GM13976 (cell line): ENCODE results near the gene WSCD2.

Source experiments
- DNase-seq: peaks from one replicate; pipeline ENCODE4 v3.0.0; 2012; ENCODE audit warnings: low spot score
- CTCF ChIP-seq: IDR thresholded peaks from 2 replicates; pipeline ENCODE4 v1.5.1; 2012; ENCODE audit warnings: borderline replicate concordance, mild to moderate bottlenecking; ENCODE audit not compliant: insufficient read depth; ENCODE audit errors: extremely low read depth, missing control alignments, control extremely low read depth
- in situ Hi-C: fragments of 300-500 bp; cut with MboI; formaldehyde crosslinking; loops from one replicate; pipeline ENCODE4 v1.12.0; 2022; ENCODE audit warnings: low sequenced_read_pairs, mixed read lengths, inconsistent platforms; ENCODE audit not compliant: unreplicated experiment

WSCD2 gene

GRCh38 chr12:108269224-108269623 lies 140.1 kb downstream of the WSCD2 start:
- DNase-seq, result no peak
- TF ChIP-seq CTCF, result no peak
- in situ Hi-C loops, result no loop called here

GRCh38 chr12:108270035-108270848 lies 141.2 kb downstream of the WSCD2 start:
- in situ Hi-C loops, result no loop called here
- TF ChIP-seq CTCF, result no peak

GRCh38 chr12:108270849-108271143 lies 141.7 kb downstream of the WSCD2 start:
- in situ Hi-C loops, result no loop called here
- no peak for TF ChIP-seq CTCF
- no peak for DNase-seq

More at GRCh38 chr12:108270035-108270848, 141.2 kb downstream of the WSCD2 start:
- DNase-seq, result no peak

GRCh38 chr12:108271951-108272872 lies 143.1 kb downstream of the WSCD2 start:
- in situ Hi-C loops, result no loop called here
- TF ChIP-seq CTCF, result no peak
- DNase-seq, result no peak

DNA sequence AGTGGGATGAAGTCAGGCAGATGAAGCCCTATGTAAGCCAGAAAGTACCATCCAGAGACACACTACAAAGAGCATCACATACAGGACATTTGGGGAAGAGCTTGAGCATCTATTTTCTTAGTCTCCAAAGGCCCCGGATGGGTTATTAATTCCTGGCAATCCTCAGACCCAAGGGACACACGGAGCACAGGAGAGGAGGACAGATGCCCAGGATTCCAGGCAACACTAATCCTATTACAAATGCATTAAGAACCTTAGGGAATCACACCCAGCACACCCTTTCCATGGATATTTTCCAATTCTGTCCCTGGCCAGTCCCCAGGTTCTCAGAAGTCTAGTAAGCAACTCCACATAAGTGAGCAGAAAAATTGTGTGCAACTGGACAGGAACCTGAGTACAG lies 144.1 kb downstream of the WSCD2 start:
- in situ Hi-C loops, result no loop called here
- DNase-seq, result no peak

More for the DNA sequence above, 144.1 kb downstream of the WSCD2 start:
- TF ChIP-seq CTCF, result no peak
